Aorta (tissue), 5 donors: Measurements from ENCODE around the gene EPS8L1. TPM values are rescaled to one million over a fixed set of nuclear protein-coding genes. Genes with fewer than 3 reads are reported as not detected.

Source experiments
- ATAC-seq: fragments of 200-7000 bp; cut with Tn5 transposase; one replicate; pipeline ENCODE4 v1.9.1; 2022; ENCODE audit warnings: moderate library complexity; ENCODE audit not compliant: low FRiP score
- DNase-seq, 2 donors: peaks; one replicate each; pipeline ENCODE4 v3.0.0-alpha.2; 2020
- H3K27ac ChIP-seq, 2 donors: one replicate each; pipeline ENCODE4 v1.5.1; 2013; ENCODE audit warnings: low read length in 2 of 2, mild to moderate bottlenecking in 2 of 2, moderate library complexity in 2 of 2, control low read depth in 1 of 2, inconsistent platforms in 1 of 2, low read depth in 1 of 2
- H3K27me3 ChIP-seq, 2 donors: one replicate each; pipeline ENCODE4 v1.6.1; 2013; ENCODE audit warnings: control low read depth in 1 of 2, low read length in 1 of 2, mild to moderate bottlenecking in 1 of 2, moderate library complexity in 1 of 2; ENCODE audit not compliant: insufficient read depth in 2 of 2, control insufficient read depth in 1 of 2
- H3K36me3 ChIP-seq, 2 donors: one replicate each; pipeline ENCODE4 v1.6.1; 2013; ENCODE audit warnings: control low read depth in 1 of 2, low read length in 1 of 2, mild to moderate bottlenecking in 1 of 2; ENCODE audit not compliant: insufficient read depth in 2 of 2, control insufficient read depth in 1 of 2
- H3K4me1 ChIP-seq, 2 donors: one replicate each; pipeline ENCODE4 v1.6.1; 2013; ENCODE audit warnings: low read length in 2 of 2, control low read depth in 1 of 2, mild to moderate bottlenecking in 1 of 2, moderate library complexity in 1 of 2; ENCODE audit not compliant: insufficient read depth in 2 of 2, control insufficient read depth in 1 of 2
- H3K4me3 ChIP-seq, 2 donors: one replicate each; pipeline ENCODE4 v1.5.1; 2013; ENCODE audit warnings: low read length in 2 of 2, control low read depth in 1 of 2, mild to moderate bottlenecking in 1 of 2
- H3K9me3 ChIP-seq: one replicate; pipeline ENCODE4 v1.6.1; 2013; ENCODE audit warnings: mild to moderate bottlenecking, low read length; ENCODE audit not compliant: control insufficient read depth
- WGBS, 2 donors: extraction: QIAGEN DNeasy Blood & Tissue Kit; methylation state at CpG; one replicate each; pipeline ENCODE4 v1.1.7; 2013; 5-methylcytosine and 5-hydroxymethylcytosine counted together
- intact Hi-C, 2 donors: fragments of 100-400 bp; cut with DNase I; formaldehyde crosslinking; loops; one replicate each; pipeline versions ENCODE4 v1.14.2 to v1.15.0; 2022
- polyA plus RNA-seq, 2 donors: library from polyadenylated mRNA; stranded (reverse); fragments of 200-250 nt; gene quantifications; one replicate each; pipeline ENCODE4 v1.2.3, GENCODE V29; 2013
- total RNA-seq, 2 donors: library from RNA; stranded (reverse); fragmentation: NEBNext Ultra II Directional; extraction: Animal tissue kit (Norgen Biotek cat#: 25700); gene quantifications; one replicate each; pipeline ENCODE4 v1.2.1, GENCODE V29; 2021
- donor health status: healthy with polysubstance abuse.
- donor health status: Bipolar disorder and iron deficiency.
- donor health status: DM: no; HTN: no; CAD: no.
- donor health status: DM: no; HTN: no; CAD: no.
- donor health status: DM: yes; HTN: yes; CAD: no.

Gene EPS8L1
- total and polyA plus RNA-seq, 4 donors, result 0.38 to 10.8 (median 2.4) TPM

DNA sequence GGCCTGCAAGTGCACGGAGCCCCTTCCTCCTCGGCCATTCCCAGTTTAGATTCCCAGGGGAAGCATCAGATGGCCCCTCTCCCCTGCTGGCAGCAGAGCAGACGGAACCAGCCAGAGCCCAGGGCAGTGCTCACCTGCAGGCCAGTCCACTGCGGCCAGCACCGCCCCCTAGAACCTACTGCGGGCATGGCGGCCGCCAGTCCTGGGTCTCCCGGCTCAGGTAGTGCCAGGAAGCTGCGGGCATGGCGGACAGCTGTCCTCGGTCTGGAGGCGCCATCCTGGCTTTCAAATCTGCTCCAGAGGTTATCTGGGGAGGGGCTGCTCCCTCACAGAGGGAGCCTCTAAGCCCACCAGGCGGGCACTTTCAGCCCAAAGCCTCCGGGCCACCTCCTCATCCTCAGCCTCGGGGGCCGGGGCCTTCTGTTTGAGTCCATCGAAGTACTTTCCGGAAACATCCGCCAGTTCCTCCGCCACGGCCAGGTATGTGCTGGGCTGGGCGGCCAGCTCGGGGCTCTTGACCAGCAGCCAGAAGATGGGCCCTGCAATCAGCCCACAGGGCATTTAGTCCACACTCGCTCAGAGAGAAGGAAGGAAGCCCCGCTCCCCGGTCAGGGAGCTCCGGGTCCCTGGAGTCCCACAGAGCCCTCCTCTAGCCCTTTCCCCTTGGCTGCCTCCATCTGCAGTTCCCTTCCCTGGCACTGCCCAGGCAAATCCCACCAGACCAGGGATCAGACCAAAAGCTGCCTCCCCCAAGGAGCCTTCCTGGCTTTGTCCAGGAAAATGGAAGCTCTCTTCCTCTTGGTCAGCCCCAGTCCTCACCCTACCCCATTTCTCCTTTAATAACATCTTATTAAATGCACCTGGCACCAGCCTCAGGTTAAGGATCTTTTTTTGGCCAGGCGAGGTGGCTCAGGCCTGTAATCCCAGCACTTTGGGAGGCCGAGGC lies 30.6 kb upstream of the EPS8L1 start:
- peaks cover 0 to 9% of the 10 kb centered on the region in 2 donors for H3K36me3 ChIP-seq

DNA sequence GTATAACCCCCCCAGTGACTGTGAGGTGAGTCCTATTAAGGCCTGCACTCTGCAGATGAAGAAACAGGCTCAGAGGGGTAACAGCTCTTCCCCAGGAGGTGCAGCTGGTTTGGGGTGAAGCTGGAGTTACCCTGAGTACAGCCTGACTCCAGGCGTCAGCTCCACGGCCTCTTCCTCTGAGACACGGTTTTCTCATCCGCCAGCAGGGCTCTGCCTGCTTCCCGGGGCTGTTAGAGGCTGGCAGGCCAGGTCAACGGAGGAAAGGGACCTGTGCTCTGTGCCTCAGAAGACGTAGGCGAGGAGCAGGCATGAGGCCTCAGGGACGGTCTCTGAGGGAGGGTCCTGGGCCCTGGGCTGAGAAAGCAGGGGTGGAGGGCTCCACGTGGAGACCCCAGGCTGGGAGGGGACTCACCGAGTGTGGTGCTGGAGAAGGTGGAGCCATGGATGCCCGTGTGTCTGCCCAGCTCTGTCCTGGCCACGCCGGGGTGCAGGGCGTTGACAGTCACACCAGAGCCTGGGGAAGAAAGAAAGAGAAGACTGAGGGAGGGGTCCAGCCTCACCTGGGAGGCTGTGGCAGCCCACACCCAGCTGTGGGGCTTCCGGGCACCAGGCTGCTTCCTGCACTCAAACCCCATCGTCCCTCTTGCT lies 28.6 kb upstream of the EPS8L1 start:
- no peak overlapping the region for H3K4me3 ChIP-seq
- no peaks in the 10 kb centered on the region for H3K4me1 ChIP-seq
- DNase-seq (no peak), ATAC-seq (no peak)
- H3K27me3 ChIP-seq, result no peaks in the 10 kb centered on the region
- WGBS, 2 donors, result 91 to 92% methylated on average over 17 of the region's 17 CpGs
- peaks cover 1% of the 10 kb centered on the region for H3K9me3 ChIP-seq
- peaks cover 0 to 11% of the 10 kb centered on the region in 2 donors for H3K36me3 ChIP-seq
- no peak overlapping the region for H3K27ac ChIP-seq
- intact Hi-C loops, result no loop called here

More for the DNA sequence above, 30.6 kb upstream of the EPS8L1 start:
- H3K27ac ChIP-seq, result no peak overlapping the region
- DNase-seq (no peak), ATAC-seq (no peak)
- H3K27me3 ChIP-seq, result no peaks in the 10 kb centered on the region
- 93 to 94% methylated on average over 30 of the region's 30 CpGs for WGBS, 2 donors
- H3K4me3 ChIP-seq, result no peak overlapping the region
- peaks cover 1% of the 10 kb centered on the region for H3K9me3 ChIP-seq
- H3K4me1 ChIP-seq, result no peaks in the 10 kb centered on the region
- intact Hi-C loops, result no loop called here

DNA sequence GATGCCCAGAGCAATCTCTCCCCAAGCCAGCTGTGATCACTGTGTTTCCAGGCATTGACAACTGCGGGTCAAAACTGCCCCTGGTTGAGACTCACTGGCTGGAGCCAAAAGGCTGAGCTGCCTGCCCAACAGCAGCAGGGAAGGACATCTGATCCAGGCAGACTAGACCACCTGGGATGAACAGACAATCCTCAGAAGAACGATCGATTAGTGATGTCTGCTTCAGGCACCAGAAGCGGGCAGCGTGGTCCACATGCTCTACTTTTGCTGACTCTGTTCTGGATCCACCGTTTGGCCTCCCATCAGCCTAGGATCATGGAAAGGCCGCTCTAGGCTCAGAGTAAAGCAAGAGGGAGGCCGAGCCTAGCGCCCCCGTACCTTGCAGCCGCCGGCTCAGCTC lies 27.7 kb upstream of the EPS8L1 start:
- H3K27ac ChIP-seq, result no peak overlapping the region
- intact Hi-C loops, result no loop called here
- DNase-seq (no peak), ATAC-seq (no peak)
- no peak overlapping the region for H3K4me3 ChIP-seq
- 91 to 93% methylated on average over 12 of the region's 12 CpGs for WGBS, 2 donors
- no peaks in the 10 kb centered on the region for H3K27me3 ChIP-seq
- no peaks in the 10 kb centered on the region for H3K9me3 ChIP-seq
- H3K4me1 ChIP-seq, result no peaks in the 10 kb centered on the region
- peaks cover 0 to 11% of the 10 kb centered on the region in 2 donors for H3K36me3 ChIP-seq

DNA sequence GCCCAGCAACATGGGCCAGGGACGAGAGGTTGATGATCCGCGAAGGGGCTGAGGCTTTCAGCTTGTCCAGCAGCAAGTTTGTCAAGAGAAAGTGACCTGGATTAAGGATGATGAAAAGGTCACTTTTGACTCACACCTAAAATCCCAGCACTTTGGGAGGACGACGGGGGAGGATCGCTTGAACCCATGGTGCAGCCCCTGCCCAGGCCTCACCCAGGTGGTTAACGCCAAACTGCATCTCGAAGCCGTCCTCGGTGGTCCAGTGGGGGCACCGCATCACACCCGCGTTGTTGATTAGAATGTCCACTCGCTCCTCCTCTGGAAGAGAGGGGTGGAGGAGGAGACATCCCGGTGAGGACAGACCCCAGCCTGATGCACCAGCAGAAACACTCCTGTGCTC lies 27.2 kb upstream of the EPS8L1 start:
- Histone ChIP-seq H3K36me3 (peaks cover 0 to 11% of the 10 kb centered on the region in 2 donors), H3K27ac (no peak overlapping the region), H3K27me3 (no peaks in the 10 kb centered on the region), H3K4me1 (no peaks in the 10 kb centered on the region), H3K9me3 (no peaks in the 10 kb centered on the region), H3K4me3 (no peak overlapping the region)
- ATAC-seq (no peak), DNase-seq (no peak)
- intact Hi-C loops, result no loop called here
- 95 to 96% methylated on average over 15 of the region's 15 CpGs for WGBS, 2 donors

DNA sequence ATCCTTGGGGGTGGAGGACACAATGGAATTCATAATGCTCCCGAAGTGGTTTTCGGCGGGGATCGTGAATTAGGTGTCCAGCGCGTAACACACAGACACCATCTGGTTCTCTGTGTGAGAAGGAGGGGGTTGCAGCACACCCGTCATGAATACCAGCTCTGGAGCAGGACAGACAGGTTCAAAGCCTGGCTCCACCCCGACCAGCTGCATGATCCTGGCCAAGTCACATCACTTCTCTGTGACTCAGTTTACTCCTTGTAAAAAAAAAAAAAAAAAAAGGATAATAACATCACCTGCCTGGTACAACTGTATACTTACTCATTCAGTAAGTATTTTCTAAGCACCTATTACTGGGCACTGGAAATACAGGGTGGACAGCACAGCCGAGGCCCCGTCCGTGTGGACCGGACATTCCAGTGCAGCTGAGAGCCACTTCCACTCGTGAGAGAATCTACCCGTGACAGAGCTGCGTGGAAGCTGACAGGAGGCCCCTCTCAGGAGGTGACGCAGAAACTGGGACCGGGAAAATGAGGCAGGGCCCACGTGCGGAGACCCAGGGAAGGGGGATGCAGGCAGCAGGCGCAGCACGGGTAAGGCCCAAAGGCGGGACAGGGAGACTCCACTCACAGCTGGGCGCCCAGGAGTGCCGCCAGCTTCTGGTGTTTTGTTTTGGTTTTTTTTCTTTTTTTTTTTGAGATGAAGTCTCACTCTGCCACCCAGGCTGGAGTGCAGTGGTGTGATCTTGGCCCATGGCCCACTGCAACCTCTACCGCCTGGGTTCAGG lies 24.7 kb upstream of the EPS8L1 start:
- Histone ChIP-seq H3K27ac (no peak overlapping the region), H3K27me3 (no peaks in the 10 kb centered on the region), H3K4me3 (no peak overlapping the region), H3K4me1 (no peaks in the 10 kb centered on the region), H3K36me3 (peaks cover 0 to 9% of the 10 kb centered on the region in 2 donors), H3K9me3 (no peaks in the 10 kb centered on the region)
- DNase-seq (no peak), ATAC-seq (no peak)
- WGBS, 2 donors, result 96% methylated on average over 25 of the region's 25 CpGs
- intact Hi-C loops, result no loop called here

DNA sequence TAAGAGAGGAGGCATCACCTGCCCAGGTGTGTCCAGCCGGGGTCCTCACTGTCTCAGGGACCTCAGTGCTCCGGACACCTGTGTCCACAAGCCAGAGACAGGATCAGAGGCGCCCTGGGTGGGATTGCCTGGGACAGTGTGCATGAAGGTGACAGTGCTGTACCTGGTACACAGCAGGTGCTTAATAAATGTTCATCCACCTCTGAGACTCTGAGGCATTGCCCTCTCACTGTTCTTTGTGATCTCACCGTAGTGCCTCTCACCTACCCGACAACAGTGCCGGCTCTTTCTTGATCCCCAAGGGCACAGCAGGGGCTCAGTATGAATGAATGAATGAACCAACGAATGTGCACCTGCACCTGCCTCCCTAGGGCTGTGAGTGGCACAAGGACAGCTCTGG lies 21.9 kb upstream of the EPS8L1 start:
- Histone ChIP-seq H3K4me3 (no peak overlapping the region), H3K36me3 (peaks cover 2 to 7% of the 10 kb centered on the region in 2 donors), H3K27ac (no peak overlapping the region), H3K4me1 (no peaks in the 10 kb centered on the region), H3K27me3 (no peaks in the 10 kb centered on the region), H3K9me3 (peaks cover 1% of the 10 kb centered on the region)
- intact Hi-C loops, result no loop called here
- no peak for DNase-seq
- ATAC-seq, result no peak
- WGBS, 2 donors, result 85 to 97% methylated on average over 7 of the region's 7 CpGs

DNA sequence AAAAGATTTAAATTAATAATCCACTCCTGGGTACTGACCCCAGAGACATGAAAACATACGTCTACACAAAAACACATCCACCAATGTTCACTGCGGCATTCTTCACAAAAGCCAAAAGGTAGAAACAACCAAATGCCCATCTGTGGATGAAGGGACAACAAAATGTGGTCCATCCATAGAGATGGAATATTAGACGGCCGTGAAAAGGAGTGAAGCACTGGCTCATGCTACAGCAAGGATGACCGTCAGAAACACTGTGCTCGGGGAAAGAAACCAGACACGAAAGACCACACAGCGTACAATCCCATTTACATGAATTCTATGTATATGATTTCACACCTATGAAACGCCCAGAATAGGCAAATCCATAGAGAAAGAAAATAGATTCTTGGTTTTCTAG lies 18.8 kb upstream of the EPS8L1 start:
- no peak overlapping the region for H3K4me3 ChIP-seq
- peaks cover 0 to 7% of the 10 kb centered on the region in 2 donors for H3K36me3 ChIP-seq
- DNase-seq (no peak), ATAC-seq (no peak)
- peaks cover 1% of the 10 kb centered on the region for H3K9me3 ChIP-seq
- no peaks in the 10 kb centered on the region for H3K27me3 ChIP-seq
- intact Hi-C loops, result no loop called here
- H3K27ac ChIP-seq, result no peak overlapping the region
- H3K4me1 ChIP-seq, result no peaks in the 10 kb centered on the region
- 97 to 98% methylated on average over 9 of the region's 9 CpGs for WGBS, 2 donors

DNA sequence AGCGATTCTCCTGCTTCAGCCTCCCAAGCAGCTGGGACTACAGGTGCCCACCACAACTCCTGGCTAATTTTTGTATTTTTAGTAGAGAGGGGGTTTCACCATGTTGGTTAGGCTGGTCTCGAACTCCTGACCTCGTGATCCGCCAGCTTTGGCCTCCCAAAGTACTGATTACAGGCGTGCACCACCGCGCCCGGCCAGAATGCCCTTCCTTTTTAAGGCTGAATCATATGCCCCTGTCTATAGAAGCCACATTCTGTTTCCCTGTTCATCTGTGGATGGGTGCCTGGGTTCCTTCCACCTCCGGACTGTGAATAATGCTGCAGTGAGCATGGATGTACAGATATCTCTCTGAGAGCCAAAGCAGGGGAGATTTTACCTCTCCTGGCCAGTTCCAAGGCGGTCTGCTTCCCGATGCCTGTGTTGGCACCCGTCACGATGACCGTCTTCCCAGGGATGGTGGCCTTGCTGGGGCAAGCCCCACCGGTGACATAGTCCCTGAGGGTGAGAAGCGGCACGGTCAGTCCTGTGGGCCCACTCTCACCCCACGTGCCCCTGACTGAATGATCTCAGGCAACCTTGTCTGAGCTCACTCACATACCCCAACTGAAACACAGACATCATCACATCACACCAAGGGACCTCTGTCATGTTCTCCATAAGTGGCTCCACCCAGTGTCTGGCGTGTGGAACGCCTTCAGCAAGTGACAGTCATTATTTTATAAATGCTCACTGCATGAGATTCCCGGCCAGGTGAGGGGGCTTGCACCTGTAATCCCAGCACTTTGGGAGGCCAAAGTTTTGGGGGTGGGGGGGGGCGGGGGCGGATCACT lies 16.7 kb upstream of the EPS8L1 start:
- Histone ChIP-seq H3K9me3 (peaks cover 1% of the 10 kb centered on the region), H3K27ac (no peak overlapping the region), H3K36me3 (peaks cover 0 to 7% of the 10 kb centered on the region in 2 donors), H3K27me3 (no peaks in the 10 kb centered on the region), H3K4me3 (no peak overlapping the region), H3K4me1 (no peaks in the 10 kb centered on the region)
- 96% methylated on average over 23 of the region's 23 CpGs for WGBS, 2 donors
- intact Hi-C loops, result no loop called here
- no peak for DNase-seq
- ATAC-seq, result no peak
